PC-3 (cell line): ENCODE data around the gene UROC1.

Experiments used
- EZH2 ChIP-seq: fragments of 300-600 bp; sonication (generic); IDR thresholded peaks from one replicate; pipeline ENCODE4 v1.6.1; 2017; ENCODE audit warnings: antibody characterized with exemption, mild to moderate bottlenecking, low read length; ENCODE audit not compliant: unreplicated experiment
- TF ChIP-seq, protein P1 (sequence below): fragments of 300-600 bp; sonication (generic); conservative IDR thresholded peaks from 2 replicates; pipeline ENCODE4 v1.5.1; 2017; ENCODE audit warnings: antibody characterized with exemption, low read depth, mild to moderate bottlenecking, low read length

- TF ChIP-seq, protein P1, sequence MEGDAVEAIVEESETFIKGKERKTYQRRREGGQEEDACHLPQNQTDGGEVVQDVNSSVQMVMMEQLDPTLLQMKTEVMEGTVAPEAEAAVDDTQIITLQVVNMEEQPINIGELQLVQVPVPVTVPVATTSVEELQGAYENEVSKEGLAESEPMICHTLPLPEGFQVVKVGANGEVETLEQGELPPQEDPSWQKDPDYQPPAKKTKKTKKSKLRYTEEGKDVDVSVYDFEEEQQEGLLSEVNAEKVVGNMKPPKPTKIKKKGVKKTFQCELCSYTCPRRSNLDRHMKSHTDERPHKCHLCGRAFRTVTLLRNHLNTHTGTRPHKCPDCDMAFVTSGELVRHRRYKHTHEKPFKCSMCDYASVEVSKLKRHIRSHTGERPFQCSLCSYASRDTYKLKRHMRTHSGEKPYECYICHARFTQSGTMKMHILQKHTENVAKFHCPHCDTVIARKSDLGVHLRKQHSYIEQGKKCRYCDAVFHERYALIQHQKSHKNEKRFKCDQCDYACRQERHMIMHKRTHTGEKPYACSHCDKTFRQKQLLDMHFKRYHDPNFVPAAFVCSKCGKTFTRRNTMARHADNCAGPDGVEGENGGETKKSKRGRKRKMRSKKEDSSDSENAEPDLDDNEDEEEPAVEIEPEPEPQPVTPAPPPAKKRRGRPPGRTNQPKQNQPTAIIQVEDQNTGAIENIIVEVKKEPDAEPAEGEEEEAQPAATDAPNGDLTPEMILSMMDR = no peak
- no peak for TF ChIP-seq EZH2
These were observed 70.0 kb downstream of the UROC1 start for GRCh38 chr3:126447456-126448106.
